ENCODE measurements around the gene SLC45A3.
"Not testable (repeated sequence)": the region's sequence is repeated elsewhere in the genome, so short reads cannot be mapped to it uniquely, and the experiment has no call there.

The SLC45A3 gene

DNA sequence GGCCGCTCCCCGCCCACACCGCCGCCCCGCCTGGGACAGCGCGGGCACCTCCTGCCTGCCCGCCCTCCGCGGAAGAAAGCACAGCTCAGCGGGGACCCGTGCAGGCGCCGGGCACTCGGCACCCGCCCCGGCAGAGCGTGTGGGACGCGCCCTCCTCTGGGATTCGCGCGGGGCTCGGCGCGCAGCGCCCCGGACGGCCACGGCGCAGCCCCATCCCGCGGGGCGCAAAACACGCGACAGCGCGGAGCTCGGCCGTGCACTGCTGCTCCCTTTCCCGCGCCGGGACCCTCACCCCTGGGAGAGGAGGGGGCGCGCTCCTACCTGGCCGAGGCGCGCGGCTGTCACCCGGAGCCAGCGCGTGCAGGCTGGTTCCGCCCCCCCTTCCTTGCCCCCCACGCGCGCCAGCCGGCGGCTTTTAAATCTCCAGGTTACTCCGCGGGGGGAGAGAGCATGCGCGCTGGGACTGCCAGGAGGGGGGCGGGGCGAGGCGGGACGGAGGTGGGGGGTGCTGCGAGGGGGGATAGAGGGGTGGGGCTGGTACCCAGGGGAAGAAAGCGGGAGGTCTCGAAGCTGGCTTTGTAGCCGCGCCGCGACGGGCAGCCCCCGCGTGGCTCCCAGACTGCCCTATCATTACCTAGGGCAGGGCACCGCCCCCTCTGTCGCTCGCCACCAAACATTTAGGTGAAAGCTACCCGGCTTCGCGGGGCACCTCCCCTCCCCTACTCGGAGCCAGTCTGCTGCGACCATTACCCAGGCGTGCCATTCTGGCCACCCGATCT, at the start of gene SLC45A3:
TSS of gene SLC45A3 (minus strand) at position 437 of the 779 bp plus-strand sequence. CDS start 15,853 bp downstream, outside the sequence.
- DNase-seq (ENCODE audit: insufficient read length, low spot score) (peak; percentile 98), FAIRE-seq (no peak)
- TF ChIP-seq CTCF (IDR thresholded peaks at IDR 0.05; ENCODE audit: insufficient read depth, missing control alignments) = no peak

DNA sequence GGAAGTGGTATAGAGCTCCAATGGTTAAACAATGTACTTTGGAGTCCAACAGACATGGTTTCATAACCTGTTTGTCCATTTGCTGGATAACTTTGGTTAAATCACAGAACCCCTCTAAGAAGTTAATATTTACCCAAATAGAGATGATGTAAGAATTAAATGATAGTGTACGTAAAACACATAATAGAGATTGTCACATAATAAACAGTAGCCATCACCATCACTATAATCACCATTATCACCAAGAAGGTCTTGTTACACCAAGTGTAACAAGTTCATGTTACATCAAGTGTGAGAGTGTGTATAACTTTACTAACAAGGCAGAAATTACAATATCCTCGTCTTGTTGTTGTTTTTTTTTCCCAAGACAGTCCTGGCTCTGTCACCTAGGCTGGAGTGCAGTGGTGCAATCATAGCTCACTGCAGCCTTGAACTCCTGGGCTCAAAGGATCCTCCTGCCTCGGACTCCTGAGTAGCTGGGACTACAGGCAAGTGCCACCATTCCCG, 46.4 kb upstream of the SLC45A3 start:
- FAIRE-seq (peak; percentile 55), DNase-seq (ENCODE audit: insufficient read length, low spot score) (no peak)
- TF ChIP-seq CTCF (IDR thresholded peaks at IDR 0.05; ENCODE audit: insufficient read depth, missing control alignments) = no peak

GRCh38 chr1:205725514-205725913, 45.2 kb upstream of the SLC45A3 start:
- DNase-seq (ENCODE audit: insufficient read length, low spot score) (no peak), FAIRE-seq (peak; percentile 38)
- no peak for TF ChIP-seq CTCF (IDR thresholded peaks at IDR 0.05; ENCODE audit: insufficient read depth, missing control alignments)

GRCh38 chr1:205720740-205721139, 40.4 kb upstream of the SLC45A3 start:
- DNase-seq (ENCODE audit: insufficient read length, low spot score); FAIRE-seq: not testable (repeated sequence)

GRCh38 chr1:205719762-205720161, 39.5 kb upstream of the SLC45A3 start:
- no peak for DNase-seq (ENCODE audit: insufficient read length, low spot score)
- no peak for TF ChIP-seq CTCF (IDR thresholded peaks at IDR 0.05; ENCODE audit: insufficient read depth, missing control alignments)
- peak; percentile 38 for FAIRE-seq

GRCh38 chr1:205719015-205719414, 38.7 kb upstream of the SLC45A3 start:
- DNase-seq (ENCODE audit: insufficient read length, low spot score) (no peak), FAIRE-seq (no peak)
- TF ChIP-seq CTCF (IDR thresholded peaks at IDR 0.05; ENCODE audit: insufficient read depth, missing control alignments) = no peak

DNA sequence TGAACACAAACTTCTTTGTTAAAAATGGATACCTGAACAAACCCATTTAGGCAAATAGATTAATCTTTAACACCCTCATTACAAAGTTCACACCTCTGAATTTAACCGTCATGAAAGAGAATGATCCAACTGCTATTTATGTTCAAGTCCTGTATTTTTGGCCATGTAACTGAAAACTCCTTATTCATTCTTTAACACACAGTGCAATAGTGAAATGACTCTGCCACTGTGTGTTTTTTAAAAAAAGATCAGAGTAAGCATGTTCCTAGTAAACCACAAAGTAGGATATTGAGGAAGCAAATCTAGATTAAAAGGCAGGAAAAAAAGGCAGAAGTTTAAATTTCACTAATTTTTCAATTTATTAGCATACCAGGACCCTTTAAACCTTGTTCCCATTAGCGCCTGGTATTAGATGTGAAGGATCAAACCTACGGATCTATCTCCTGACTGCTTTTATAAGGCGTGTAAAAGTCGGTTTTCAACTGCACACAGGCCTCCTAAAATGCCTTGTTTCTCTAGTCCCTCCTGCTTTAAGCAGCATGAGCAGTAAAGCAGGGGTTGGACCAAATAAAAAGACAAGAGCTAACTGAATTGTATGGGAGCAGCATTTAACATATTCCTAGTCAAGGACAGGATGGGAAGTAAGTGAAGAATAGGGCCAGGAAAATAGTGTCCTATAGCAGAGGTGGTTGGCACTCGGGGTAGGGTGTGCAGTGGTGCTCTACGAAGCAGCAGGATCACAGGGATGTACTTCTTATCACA, 36.2 kb upstream of the SLC45A3 start:
- no peak for TF ChIP-seq CTCF (IDR thresholded peaks at IDR 0.05; ENCODE audit: insufficient read depth, missing control alignments)
- DNase-seq (ENCODE audit: insufficient read length, low spot score) (no peak), FAIRE-seq (no peak)
